Measurements from ENCODE around the gene IPMK.
"Not testable (repeated sequence)": the region's sequence is repeated elsewhere in the genome, so short reads cannot be mapped to it uniquely, and the experiment has no call there.

The IPMK gene

GRCh38 chr10:58220769-58221451 lies 46.8 kb downstream of the IPMK start:
- DNase-seq: no peak

- no peak for DNase-seq
Measured at GRCh38 chr10:58219875-58220274, 47.8 kb downstream of the IPMK start.

GRCh38 chr10:58217612-58218011 lies 50.1 kb downstream of the IPMK start:
- no peak for DNase-seq

- no peak for DNase-seq
Measured at GRCh38 chr10:58212622-58213021, 55.1 kb downstream of the IPMK start.

- no peak for DNase-seq
Measured at GRCh38 chr10:58210160-58210559, 57.5 kb downstream of the IPMK start.

GRCh38 chr10:58209669-58210068 lies 58.0 kb downstream of the IPMK start:
- no peak for DNase-seq

- DNase-seq: no peak
Measured at GRCh38 chr10:58206251-58206650, 61.4 kb downstream of the IPMK start.

GRCh38 chr10:58201704-58202103 lies 66.0 kb downstream of the IPMK start:
- no peak for DNase-seq

GRCh38 chr10:58189269-58189668 lies 78.4 kb downstream of the IPMK start:
- no peak for DNase-seq

- no peak for DNase-seq
Measured at GRCh38 chr10:58184120-58184670, 83.5 kb downstream of the IPMK start.

- no peak for DNase-seq
Measured at GRCh38 chr10:58180666-58181065, 87.0 kb downstream of the IPMK start.

GRCh38 chr10:58179238-58179637 lies 88.5 kb downstream of the IPMK start:
- no peak for DNase-seq

GRCh38 chr10:58178811-58179210 lies 88.9 kb downstream of the IPMK start:
- no peak for DNase-seq

GRCh38 chr10:58177362-58177947 lies 90.2 kb downstream of the IPMK start:
- DNase-seq: no peak

GRCh38 chr10:58175990-58176900 lies 91.4 kb downstream of the IPMK start:
- no peak for DNase-seq

GRCh38 chr10:58174831-58175230 lies 92.9 kb downstream of the IPMK start:
- no peak for DNase-seq

- DNase-seq: no peak
Measured at GRCh38 chr10:58173391-58173790, 94.3 kb downstream of the IPMK start.

- DNase-seq: no peak
Measured at GRCh38 chr10:58171146-58171545, 96.5 kb downstream of the IPMK start.

- no peak for DNase-seq
Measured at GRCh38 chr10:58164517-58164916, 103.2 kb downstream of the IPMK start.

GRCh38 chr10:58158806-58159205 lies 108.9 kb downstream of the IPMK start:
- DNase-seq: no peak

- DNase-seq: no peak
Measured at GRCh38 chr10:58157076-58157766, 110.5 kb downstream of the IPMK start.

- not testable (repeated sequence) for DNase-seq
Measured at GRCh38 chr10:58155941-58156340, 111.8 kb downstream of the IPMK start.

- no peak for DNase-seq
Measured at GRCh38 chr10:58153751-58154150, 113.9 kb downstream of the IPMK start.
